ENCODE measurements around the gene CANX.

DNA sequence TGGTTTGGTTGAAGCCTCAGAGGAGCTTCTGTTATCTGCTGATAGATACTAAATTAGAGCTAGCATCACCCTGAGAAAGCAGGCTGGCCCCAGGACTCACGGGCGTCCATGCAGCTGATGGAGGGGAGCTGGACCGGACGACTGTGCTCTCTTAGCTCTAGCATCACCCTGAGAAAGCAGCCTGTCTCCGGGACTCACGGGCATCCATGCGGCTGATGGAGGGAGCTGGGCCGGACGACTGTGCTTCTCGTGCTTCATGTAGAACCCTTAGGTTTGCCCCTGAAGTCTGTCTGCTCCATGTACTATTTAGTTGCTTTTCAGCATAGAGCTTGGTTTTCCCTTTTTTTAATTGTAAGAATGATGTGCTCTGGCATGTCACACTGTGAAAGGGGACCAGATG lies 78.7 kb downstream of the CANX start:
- TF ChIP-seq, protein P1, sequence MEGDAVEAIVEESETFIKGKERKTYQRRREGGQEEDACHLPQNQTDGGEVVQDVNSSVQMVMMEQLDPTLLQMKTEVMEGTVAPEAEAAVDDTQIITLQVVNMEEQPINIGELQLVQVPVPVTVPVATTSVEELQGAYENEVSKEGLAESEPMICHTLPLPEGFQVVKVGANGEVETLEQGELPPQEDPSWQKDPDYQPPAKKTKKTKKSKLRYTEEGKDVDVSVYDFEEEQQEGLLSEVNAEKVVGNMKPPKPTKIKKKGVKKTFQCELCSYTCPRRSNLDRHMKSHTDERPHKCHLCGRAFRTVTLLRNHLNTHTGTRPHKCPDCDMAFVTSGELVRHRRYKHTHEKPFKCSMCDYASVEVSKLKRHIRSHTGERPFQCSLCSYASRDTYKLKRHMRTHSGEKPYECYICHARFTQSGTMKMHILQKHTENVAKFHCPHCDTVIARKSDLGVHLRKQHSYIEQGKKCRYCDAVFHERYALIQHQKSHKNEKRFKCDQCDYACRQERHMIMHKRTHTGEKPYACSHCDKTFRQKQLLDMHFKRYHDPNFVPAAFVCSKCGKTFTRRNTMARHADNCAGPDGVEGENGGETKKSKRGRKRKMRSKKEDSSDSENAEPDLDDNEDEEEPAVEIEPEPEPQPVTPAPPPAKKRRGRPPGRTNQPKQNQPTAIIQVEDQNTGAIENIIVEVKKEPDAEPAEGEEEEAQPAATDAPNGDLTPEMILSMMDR (IDR thresholded peaks at IDR 0.05): no peak
- no peak for TF ChIP-seq POLR2A (IDR thresholded peaks at IDR 0.05)

All from uterus (tissue), 2 donors.